ENCODE measurements around the gene STXBP6. TPM values are rescaled to one million over a fixed set of nuclear protein-coding genes. Genes with fewer than 3 reads are reported as not detected.

The STXBP6 gene
- total and polyA plus RNA-seq, 2 experiments from 2014 or later, result 3.8 to 6.4 TPM

DNA sequence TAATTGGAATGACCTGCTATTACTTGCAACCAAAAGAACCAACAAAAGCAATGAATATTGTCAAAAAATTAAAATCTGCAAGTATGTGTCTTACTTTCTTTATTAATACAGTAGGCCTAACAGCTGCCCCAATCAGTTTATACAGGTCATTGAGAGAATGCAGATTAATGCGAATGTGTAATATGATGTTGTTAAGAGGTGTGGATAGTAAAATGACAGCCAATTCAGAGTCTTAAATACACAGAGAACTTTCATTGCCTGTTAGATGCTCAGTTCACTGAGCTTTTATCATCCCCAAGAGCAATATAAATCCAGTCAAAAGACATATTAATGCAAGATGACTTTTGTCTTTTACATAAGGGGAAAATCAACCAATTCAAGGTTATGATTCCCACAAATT lies 58.7 kb downstream of the STXBP6 start:
- no peak overlapping the region for H3K4me3 ChIP-seq
- H3K27ac ChIP-seq, result no peak overlapping the region

DNA sequence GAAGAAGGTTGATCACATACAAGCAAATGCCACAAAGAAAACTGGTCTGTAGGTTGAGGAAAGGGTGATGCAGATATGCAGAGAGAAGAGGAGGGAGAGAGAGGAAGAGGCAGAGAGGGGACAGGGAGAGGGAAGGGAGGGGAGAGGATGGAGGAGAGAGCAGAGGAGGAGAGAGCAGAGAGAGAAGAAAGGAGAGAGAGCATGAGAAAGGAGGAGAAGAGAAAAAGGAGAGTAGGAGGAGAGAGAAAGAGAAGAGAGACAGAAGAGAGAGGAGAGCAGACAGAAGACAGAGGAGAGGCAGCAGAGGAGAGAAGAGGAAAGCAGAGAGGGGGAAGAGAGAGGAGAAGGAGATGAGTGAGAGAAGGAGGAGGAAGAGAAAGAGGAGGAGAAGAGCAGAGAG lies 59.2 kb downstream of the STXBP6 start:
- H3K9me3 ChIP-seq (ENCODE audit: low read depth), result no peaks in the 10 kb centered on the region
- TF ChIP-seq, protein P1, sequence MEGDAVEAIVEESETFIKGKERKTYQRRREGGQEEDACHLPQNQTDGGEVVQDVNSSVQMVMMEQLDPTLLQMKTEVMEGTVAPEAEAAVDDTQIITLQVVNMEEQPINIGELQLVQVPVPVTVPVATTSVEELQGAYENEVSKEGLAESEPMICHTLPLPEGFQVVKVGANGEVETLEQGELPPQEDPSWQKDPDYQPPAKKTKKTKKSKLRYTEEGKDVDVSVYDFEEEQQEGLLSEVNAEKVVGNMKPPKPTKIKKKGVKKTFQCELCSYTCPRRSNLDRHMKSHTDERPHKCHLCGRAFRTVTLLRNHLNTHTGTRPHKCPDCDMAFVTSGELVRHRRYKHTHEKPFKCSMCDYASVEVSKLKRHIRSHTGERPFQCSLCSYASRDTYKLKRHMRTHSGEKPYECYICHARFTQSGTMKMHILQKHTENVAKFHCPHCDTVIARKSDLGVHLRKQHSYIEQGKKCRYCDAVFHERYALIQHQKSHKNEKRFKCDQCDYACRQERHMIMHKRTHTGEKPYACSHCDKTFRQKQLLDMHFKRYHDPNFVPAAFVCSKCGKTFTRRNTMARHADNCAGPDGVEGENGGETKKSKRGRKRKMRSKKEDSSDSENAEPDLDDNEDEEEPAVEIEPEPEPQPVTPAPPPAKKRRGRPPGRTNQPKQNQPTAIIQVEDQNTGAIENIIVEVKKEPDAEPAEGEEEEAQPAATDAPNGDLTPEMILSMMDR (IDR thresholded peaks at IDR 0.05; ENCODE audit: low read depth, low read length), result no peak

More for the DNA sequence above, 58.7 kb downstream of the STXBP6 start:
- Histone ChIP-seq H3K4me1 (ENCODE audit: low read depth) (no peaks in the 10 kb centered on the region), H3K36me3 (no peaks in the 10 kb centered on the region), H3K9me3 (ENCODE audit: low read depth) (no peaks in the 10 kb centered on the region), H3K27me3 (peaks cover 5% of the 10 kb centered on the region)
- TF ChIP-seq, protein P1 (IDR thresholded peaks at IDR 0.05; ENCODE audit: low read depth, low read length), result no peak
- DNase-seq (ENCODE audit: low read depth in 1 of 2, low spot score in 1 of 2), result no peak

DNA sequence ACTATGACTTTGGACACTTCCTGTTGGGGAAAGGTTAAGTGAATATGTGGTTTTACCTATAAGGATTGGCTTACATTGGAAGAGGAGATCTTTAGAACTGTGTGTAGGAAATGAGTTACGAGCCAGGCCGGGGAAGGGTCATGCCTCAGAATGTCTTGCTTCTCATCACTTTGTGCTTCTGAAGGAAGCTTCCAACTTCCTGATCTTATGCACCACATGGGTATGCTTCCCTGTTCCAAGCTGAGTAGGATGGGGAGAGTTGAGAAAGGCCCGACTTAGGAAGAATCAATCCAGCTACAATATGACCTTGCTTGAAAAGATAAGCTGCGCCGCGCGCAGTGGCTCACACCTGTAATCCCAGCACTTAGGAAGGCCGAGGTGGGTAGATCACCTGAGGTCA lies 59.9 kb downstream of the STXBP6 start:
- H3K27me3 ChIP-seq, result peaks cover 5% of the 10 kb centered on the region

More for the DNA sequence above, 59.2 kb downstream of the STXBP6 start:
- Histone ChIP-seq H3K27ac (no peak overlapping the region), H3K27me3 (peaks cover 5% of the 10 kb centered on the region), H3K36me3 (no peaks in the 10 kb centered on the region), H3K4me1 (ENCODE audit: low read depth) (no peaks in the 10 kb centered on the region), H3K4me3 (no peak overlapping the region)
- DNase-seq (ENCODE audit: low read depth in 1 of 2, low spot score in 1 of 2), result no peak

DNA sequence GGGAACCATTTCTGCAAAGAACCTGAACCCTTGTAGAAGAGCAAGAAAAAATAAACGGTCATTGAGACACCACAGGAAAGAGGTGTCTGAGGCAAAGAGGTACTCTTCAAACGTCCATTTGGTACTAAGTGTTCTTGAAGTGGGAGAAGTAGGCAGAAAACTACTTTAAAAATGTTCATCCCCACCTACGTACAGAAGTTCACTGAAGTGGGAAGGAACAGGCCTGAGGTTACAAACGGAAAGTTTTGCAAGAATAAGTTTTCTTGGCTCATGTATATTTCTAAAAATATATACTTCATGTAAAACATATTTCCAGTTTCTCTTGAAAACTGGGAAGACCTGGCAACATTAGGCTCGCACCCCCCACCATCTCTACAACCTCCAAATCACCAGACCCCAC lies 61.2 kb downstream of the STXBP6 start:
- TF ChIP-seq, protein P1 (IDR thresholded peaks at IDR 0.05; ENCODE audit: low read depth, low read length), result no peak
- Histone ChIP-seq H3K9me3 (ENCODE audit: low read depth) (no peaks in the 10 kb centered on the region), H3K36me3 (no peaks in the 10 kb centered on the region), H3K27ac (no peak overlapping the region), H3K4me1 (ENCODE audit: low read depth) (no peaks in the 10 kb centered on the region), H3K27me3 (peaks cover 5% of the 10 kb centered on the region), H3K4me3 (no peak overlapping the region)
- no peak for DNase-seq (ENCODE audit: low read depth in 1 of 2, low spot score in 1 of 2)

More for the DNA sequence above, 59.9 kb downstream of the STXBP6 start:
- no peak for DNase-seq (ENCODE audit: low read depth in 1 of 2, low spot score in 1 of 2)
- H3K9me3 ChIP-seq (ENCODE audit: low read depth), result no peaks in the 10 kb centered on the region
- H3K36me3 ChIP-seq, result no peaks in the 10 kb centered on the region
- no peak overlapping the region for H3K27ac ChIP-seq
- no peaks in the 10 kb centered on the region for H3K4me1 ChIP-seq (ENCODE audit: low read depth)
- TF ChIP-seq, protein P1 (IDR thresholded peaks at IDR 0.05; ENCODE audit: low read depth, low read length), result no peak
- no peak overlapping the region for H3K4me3 ChIP-seq

DNA sequence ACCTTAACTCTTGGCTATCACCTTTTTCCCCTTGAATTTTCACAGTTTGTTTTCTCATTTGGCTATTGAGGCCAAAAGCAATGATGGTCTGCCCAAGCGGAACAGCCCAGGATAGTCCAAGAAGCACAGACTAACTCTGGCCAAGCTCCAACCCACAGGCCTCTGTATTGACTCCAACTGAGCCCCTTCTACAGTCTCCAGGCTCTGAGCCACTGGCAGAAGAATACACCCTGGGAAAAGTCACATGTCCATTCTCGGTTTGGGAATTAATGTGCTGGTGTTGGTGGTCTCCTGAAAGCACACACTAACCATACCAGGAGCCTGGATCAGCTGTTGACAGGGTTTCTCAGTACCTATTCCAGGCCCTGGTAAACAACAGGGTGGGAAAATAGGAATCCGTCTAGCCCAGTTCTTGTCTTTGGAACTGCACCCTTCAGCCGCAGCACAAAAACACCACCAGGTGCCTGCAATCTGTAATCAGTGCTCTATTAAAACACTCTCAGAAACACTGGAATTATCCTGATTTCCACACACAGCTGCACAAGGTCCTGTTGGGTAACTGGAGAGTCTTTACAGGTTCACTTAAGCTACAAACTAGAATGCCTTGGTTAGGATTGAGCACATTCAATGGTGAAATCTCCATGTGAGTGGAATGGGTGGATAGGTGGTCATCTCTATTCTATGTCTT lies 63.6 kb downstream of the STXBP6 start:
- no peaks in the 10 kb centered on the region for H3K4me1 ChIP-seq (ENCODE audit: low read depth)
- TF ChIP-seq, protein P1 (IDR thresholded peaks at IDR 0.05; ENCODE audit: low read depth, low read length), result no peak
- H3K36me3 ChIP-seq, result no peaks in the 10 kb centered on the region
- DNase-seq (ENCODE audit: low read depth in 1 of 2, low spot score in 1 of 2), result peak in 1 of 2 donors; percentile 57
- no peaks in the 10 kb centered on the region for H3K27me3 ChIP-seq
- H3K9me3 ChIP-seq (ENCODE audit: low read depth), result no peaks in the 10 kb centered on the region
- no peak overlapping the region for H3K4me3 ChIP-seq
- H3K27ac ChIP-seq, result no peak overlapping the region

Data from cardiac muscle cell (in vitro differentiated cells and primary cell).